Astrocyte of the hippocampus (primary cell): Measurements from ENCODE around the gene GDPD5.
A peak's percentile ranks its signal among the peaks of the same experiment; 100 is the strongest.

Source experiments
- DNase-seq: peaks from one replicate; pipeline ENCODE4 v3.0.0; 2011; ENCODE audit warnings: low read depth, low spot score

Gene GDPD5

GRCh38 chr11:75473684-75474083 is 52.1 kb downstream of the GDPD5 start:
- no peak for DNase-seq

DNA sequence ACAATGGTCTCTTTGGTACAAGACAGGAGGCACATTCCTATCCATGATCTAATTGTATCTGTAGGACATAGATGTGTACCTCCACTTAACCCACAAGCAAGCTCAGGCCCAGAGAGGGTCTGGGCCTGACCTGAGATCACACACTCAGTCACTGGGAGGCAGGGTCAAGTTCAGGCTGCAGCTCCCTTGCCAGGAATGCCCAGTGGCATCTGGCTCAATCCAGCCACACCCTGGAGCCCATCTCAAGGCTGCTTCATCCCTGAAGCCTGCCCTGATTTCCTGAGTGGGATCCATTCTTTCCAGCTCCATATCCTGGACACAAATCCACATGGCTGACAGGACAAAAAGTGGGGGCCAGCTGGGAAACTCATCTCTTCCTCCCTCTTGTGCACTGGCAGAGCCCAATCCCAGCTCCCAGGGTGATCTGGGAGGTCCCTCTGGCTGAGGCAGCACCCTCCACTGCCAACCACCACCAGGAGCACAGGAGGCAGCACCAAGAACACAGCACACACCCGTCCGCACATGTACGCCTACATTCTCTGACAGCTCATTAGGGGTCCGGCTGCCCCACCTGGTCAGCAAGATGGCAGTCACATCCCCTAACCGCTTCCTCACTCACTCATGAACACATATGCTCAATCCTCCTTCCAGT is 53.5 kb downstream of the GDPD5 start:
- DNase-seq = no peak

GRCh38 chr11:75471176-75471973 is 54.4 kb downstream of the GDPD5 start:
- DNase-seq = no peak

DNA sequence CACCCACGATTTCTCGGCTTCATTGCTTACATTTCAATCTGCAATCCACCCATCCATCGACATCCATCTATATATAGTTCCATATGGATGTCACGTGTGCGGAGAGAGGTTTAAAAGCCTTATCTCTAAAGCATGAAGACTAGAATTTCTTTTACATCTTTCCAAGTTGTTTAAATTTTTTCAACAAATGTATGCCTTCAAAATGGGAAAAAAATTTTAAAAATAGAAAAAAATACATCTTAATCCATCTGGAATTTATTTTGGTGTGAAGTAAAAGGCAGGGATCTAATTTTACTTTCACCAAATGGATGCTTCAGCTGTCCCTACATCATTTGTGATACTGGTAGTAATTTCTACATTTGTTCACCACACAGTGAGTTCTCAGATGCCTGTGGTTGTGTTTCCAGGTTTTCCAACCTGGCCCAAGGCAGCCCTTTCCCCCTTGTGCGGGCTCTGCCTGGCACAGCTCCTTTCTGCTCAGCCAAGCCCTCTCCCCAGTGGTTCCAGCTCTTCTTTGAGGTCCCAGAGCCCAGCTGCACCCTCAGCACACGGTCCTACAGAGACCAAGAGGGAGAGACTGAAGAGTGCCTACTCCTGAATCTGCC is 55.2 kb downstream of the GDPD5 start:
- DNase-seq = no peak

GRCh38 chr11:75469785-75470405 is 55.8 kb downstream of the GDPD5 start:
- no peak for DNase-seq

- peak; percentile 51 for DNase-seq
Observed at GRCh38 chr11:75468534-75469340, 57.0 kb downstream of the GDPD5 start.

DNA sequence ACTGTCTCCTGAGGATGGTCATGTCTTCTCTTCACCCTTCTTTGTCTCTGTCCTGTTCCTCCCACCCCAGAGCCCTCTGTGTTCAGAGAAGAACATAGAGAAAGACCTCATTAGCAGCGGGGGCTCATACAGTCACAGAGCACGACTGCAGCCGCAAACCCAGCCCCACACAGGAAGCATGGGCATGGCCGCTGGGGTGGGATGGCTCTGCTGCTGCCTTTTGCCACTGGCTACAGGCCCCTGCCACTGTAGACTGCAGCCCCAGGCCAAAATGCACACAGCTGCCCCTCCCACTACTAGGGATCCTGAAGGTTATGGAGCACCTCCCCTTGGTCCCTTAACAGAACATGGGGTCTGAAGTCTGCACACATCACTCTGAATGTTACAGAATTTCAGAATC is 57.9 kb downstream of the GDPD5 start:
- DNase-seq = no peak

DNA sequence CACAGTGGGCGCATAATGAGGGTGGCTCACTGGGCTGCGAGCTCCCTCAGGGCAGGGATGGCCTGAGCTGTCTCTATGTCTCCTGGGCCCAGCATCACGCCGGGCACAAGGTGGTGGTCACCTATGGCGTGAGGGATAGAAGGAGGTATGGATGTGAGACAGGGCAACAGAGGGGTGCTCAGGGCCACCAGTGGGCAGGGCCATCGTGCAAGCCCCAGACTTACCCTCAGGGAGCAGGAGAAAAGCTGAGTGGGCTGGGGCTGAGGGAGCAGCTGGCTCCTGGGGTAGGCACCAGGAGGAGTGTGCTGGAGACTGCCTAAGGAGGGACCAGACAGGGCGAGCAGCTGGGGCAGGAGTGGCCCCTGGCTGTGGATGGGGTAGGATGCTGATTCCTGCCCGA is 58.4 kb downstream of the GDPD5 start:
- DNase-seq = no peak

GRCh38 chr11:75465701-75466531 is 59.8 kb downstream of the GDPD5 start:
- peak; percentile 90 for DNase-seq

- DNase-seq = no peak
Observed at GRCh38 chr11:75463106-75463774, 62.5 kb downstream of the GDPD5 start.

GRCh38 chr11:75462117-75462653 is 63.6 kb downstream of the GDPD5 start:
- peak; percentile 71 for DNase-seq

DNA sequence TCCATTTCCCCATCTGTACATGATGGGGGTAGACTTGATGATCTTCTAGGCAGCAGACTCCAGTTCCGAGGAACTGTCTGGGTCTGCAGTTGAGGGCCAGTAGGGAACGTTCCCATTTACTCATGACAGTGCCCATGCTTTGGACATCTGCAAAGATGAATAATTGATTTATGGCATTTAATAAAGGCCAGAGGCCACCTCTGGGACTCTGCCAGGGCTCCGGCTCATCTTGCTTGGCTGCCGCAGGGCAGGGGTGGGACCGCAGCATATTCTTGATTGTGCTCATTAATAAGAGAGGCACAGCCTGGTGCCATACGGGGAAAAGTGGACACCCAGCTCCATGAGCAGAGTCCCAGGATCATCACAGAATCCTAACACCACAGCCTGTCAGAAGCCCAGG is 64.6 kb downstream of the GDPD5 start:
- DNase-seq = no peak

DNA sequence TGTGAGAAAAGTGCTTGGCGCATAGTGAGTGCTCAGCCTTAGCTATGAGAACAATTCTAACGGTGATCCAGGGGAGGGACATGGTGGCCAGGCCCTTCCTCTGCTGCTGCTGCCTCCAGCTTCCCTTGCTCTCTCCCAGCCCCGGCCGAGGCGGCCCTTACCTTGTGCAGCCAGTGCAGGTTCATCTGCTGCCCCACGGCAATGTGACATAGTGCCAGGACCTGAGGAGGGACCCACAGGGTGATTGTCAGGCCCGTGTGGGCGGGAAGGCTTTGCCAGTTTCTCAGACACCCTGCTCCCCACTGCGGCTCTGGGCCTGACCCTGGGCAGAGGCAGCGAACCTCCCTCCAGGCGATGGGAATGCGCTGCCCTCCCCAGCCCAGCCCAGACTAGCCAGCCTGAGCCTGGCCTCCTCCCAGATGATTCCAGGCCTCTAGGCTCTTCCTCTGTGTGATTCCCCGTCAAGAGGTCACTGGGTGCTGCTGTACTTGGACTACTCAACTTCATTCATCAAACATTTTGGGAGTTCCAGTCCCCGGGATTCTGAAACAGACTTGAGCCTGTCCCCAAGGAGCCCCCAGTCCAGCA is 69.1 kb downstream of the GDPD5 start:
- no peak for DNase-seq

GRCh38 chr11:75454987-75455386 is 70.8 kb downstream of the GDPD5 start:
- DNase-seq = no peak

DNA sequence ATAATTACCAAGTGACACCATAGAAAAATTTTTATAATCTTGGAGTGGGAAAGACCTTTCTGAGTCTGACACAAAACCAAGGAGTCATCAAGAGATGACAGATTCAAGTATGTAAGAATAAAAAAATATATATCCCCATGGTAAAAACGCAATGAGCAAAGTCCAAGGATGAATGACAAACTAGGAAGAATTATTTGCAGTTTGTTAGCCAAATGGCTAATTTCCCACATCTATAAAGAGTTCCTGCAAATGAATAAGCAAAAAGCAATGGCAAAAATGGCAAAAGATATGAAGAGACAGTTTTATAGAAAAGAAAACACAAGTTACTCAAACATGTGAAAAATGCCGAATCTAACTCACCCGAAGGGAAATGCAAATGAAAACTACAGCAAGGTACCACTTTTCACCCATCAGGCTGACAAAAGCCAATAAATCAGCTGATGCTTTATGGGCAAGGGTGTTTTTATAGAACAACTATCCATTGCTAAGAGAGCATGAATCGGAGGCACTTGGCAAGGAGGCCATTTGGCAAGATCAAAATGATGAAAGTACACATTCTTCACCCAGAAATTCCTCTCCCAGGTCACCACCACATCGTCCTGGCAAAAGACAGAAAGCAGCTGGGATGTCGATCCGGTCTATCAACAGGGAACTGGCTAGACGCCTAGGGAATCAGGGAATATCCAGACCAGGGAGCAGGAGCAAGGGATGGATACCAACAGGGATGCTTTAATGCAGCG is 71.7 kb downstream of the GDPD5 start:
- DNase-seq = peak; percentile 86

DNA sequence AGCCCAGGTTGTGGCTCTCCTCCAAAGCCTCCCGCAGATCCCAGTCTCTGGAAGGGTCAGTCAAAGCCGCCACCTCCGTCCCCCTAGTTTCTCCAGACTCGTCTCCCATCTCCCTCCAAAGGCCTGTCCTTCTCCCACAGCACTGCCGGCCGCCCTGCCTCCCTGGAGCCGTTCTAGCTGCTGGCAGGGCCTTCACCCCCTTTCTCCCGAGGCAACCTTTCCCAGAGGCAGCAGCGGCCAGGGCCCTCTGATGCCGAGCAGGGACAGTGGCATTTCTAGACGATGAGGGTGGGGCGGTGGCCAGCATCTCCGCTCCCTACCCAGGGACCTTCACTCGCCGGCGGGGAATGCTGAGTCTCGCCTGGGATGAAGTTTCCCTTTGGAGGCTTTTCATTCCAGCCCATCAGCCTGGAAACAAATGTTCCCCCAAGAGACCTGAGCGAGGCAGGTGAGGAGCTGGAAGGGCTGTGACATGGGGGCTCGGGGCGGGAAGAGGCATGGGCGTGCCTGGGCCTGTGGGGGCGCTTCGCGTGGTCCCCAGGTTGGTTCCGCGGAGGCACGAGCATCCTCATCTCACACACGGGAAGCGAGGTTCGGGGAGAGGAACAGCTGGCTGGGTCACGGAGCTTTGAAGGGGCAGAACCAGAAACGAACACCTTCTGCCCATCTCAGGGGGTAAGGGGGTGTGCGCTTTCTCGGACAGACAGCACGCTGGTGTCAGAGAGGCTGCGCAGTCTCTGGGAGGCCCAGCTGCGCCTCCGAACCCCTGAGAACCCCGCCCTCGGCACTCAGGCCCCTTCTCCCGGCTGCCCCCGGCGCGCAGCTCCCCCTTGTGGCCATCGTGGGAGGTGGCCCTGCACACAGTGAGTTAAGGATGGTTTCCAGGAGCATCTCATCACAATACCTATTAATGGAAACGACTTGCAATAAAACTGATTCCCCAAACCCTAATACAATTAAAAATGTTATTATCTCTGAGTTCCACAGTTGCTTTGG is 74.6 kb downstream of the GDPD5 start:
- DNase-seq = no peak

- no peak for DNase-seq
Observed at GRCh38 chr11:75450236-75450635, 75.5 kb downstream of the GDPD5 start.

GRCh38 chr11:75449776-75450175 is 76.0 kb downstream of the GDPD5 start:
- no peak for DNase-seq
